Parathyroid adenoma (tissue), 2 donors: ENCODE results near the gene PLD1.

Source experiments
- H2AFZ ChIP-seq: fragments of 300-600 bp; sonication (generic); one replicate; pipeline ENCODE4 v1.7.0; 2017; ENCODE audit warnings: antibody characterized with exemption, mild to moderate bottlenecking
- H3K27ac ChIP-seq: fragments of 300-600 bp; sonication (generic); one replicate; pipeline ENCODE4 v1.7.0; 2017
- H3K27me3 ChIP-seq: fragments of 300-600 bp; sonication (generic); one replicate; pipeline ENCODE4 v1.7.0; 2017; ENCODE audit warnings: low read length; ENCODE audit not compliant: control insufficient read depth, insufficient read depth
- H3K36me3 ChIP-seq: fragments of 300-600 bp; sonication (generic); one replicate; pipeline ENCODE4 v1.7.0; 2017; ENCODE audit warnings: low read length; ENCODE audit not compliant: control insufficient read depth, insufficient read depth
- H3K4me1 ChIP-seq: fragments of 300-600 bp; sonication (generic); one replicate; pipeline ENCODE4 v1.7.0; 2017; ENCODE audit warnings: control low read depth
- H3K4me2 ChIP-seq: fragments of 300-600 bp; sonication (generic); one replicate; pipeline ENCODE4 v1.7.0; 2017; ENCODE audit warnings: low read length
- H3K4me3 ChIP-seq: fragments of 300-600 bp; sonication (generic); one replicate; pipeline ENCODE4 v1.7.0; 2017; ENCODE audit warnings: low read depth, low read length
- H3K79me2 ChIP-seq: fragments of 300-600 bp; sonication (generic); one replicate; pipeline ENCODE4 v1.7.0; 2017; ENCODE audit warnings: control low read depth
- H3K9ac ChIP-seq: fragments of 300-600 bp; sonication (generic); one replicate; pipeline ENCODE4 v1.7.0; 2017; ENCODE audit warnings: mild to moderate bottlenecking
- H3K9me3 ChIP-seq: fragments of 300-600 bp; sonication (generic); one replicate; pipeline ENCODE4 v1.7.0; 2017; ENCODE audit warnings: low read length; ENCODE audit not compliant: control insufficient read depth
- CTCF ChIP-seq: fragments of 300-600 bp; sonication (generic); IDR thresholded peaks from one replicate; pipeline ENCODE4 v1.7.0; 2017; ENCODE audit warnings: antibody characterized with exemption, mild to moderate bottlenecking
- donor health status: primary hyperparathyroidism.

Gene PLD1

DNA sequence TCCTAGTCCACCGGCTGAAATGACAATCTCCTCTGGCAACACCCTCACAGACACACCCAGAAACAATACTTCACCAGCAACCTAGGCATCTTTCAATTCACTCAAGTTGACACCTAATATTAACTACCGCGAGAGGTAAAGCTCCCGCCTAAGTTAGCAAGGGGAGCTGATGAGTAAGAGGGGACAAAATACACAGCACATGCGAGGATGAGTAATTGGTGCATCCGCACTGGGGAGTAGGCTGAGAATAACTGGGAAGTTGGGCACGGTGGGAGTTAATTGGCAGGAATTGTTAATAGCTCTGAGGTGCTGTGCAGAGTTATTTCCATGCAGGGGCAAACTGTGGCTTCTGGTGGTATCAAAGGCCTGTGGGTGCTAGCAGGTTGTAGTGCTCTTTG lies 14.5 kb upstream of the PLD1 start:
- no peaks in the 10 kb centered on the region for H3K36me3 ChIP-seq
- H3K79me2 ChIP-seq, result no peaks in the 10 kb centered on the region
- H3K4me1 ChIP-seq, result peaks cover 9% of the 10 kb centered on the region
- H2AFZ ChIP-seq, result no peak overlapping the region
- no peak for TF ChIP-seq CTCF
- no peak overlapping the region for H3K9ac ChIP-seq
- H3K4me3 ChIP-seq, result no peak overlapping the region
- no peaks in the 10 kb centered on the region for H3K9me3 ChIP-seq
- no peak overlapping the region for H3K4me2 ChIP-seq
- H3K27me3 ChIP-seq, result no peaks in the 10 kb centered on the region
- H3K27ac ChIP-seq, result peak overlapping the region; percentile 29

GRCh38 chr3:171824116-171824515 lies 13.8 kb upstream of the PLD1 start:
- H3K27me3 ChIP-seq, result no peaks in the 10 kb centered on the region
- no peak for TF ChIP-seq CTCF
- no peak overlapping the region for H3K9ac ChIP-seq
- H3K27ac ChIP-seq, result no peak overlapping the region
- no peaks in the 10 kb centered on the region for H3K9me3 ChIP-seq
- H3K4me1 ChIP-seq, result peaks cover 2% of the 10 kb centered on the region
- H2AFZ ChIP-seq, result no peak overlapping the region
- no peak overlapping the region for H3K4me2 ChIP-seq
- H3K79me2 ChIP-seq, result no peaks in the 10 kb centered on the region
- H3K4me3 ChIP-seq, result no peak overlapping the region
- H3K36me3 ChIP-seq, result no peaks in the 10 kb centered on the region

DNA sequence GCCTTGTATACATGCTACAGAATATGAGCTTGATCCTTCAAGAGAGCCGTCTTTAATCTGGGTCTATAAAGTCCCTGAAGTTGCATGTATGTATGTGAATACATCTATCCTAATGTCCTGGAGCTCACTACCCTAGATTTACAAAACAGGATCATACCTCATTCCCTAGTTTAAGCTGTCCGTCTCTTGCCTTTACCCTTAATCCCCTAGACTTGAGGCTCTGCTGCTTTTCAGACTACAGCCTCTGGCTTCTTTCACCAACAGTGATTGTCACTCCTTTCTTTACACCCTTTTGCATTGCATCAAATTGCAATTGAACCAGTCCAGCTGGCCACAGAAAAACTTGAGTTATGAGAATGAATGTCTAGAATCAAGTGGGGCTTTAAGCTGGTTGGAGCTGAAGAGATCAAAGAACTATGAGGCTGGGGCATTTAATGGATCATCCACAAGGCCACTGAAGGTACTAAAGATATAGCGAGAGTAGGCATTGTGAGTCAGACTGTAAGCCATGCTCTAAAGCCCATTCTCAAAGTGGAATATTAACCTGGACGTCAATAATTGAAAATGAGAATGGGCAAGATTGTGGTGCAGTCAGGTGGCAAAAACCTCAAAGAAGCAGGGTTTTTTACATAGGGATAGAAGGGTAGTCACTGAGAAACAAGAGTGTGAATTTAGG lies 12.3 kb upstream of the PLD1 start:
- H3K4me1 ChIP-seq, result no peaks in the 10 kb centered on the region
- H3K36me3 ChIP-seq, result no peaks in the 10 kb centered on the region
- no peak overlapping the region for H3K27ac ChIP-seq
- H3K9me3 ChIP-seq, result no peaks in the 10 kb centered on the region
- H3K4me2 ChIP-seq, result no peak overlapping the region
- no peaks in the 10 kb centered on the region for H3K79me2 ChIP-seq
- H3K27me3 ChIP-seq, result no peaks in the 10 kb centered on the region
- no peak overlapping the region for H2AFZ ChIP-seq
- no peak overlapping the region for H3K4me3 ChIP-seq
- TF ChIP-seq CTCF, result no peak
- no peak overlapping the region for H3K9ac ChIP-seq

- no peak overlapping the region for H3K9ac ChIP-seq
- no peaks in the 10 kb centered on the region for H3K9me3 ChIP-seq
- TF ChIP-seq CTCF, result no peak
- H3K27ac ChIP-seq, result no peak overlapping the region
- no peaks in the 10 kb centered on the region for H3K36me3 ChIP-seq
- no peak overlapping the region for H3K4me3 ChIP-seq
- H3K27me3 ChIP-seq, result no peaks in the 10 kb centered on the region
- no peak overlapping the region for H3K4me2 ChIP-seq
- H3K79me2 ChIP-seq, result no peaks in the 10 kb centered on the region
- no peaks in the 10 kb centered on the region for H3K4me1 ChIP-seq
- H2AFZ ChIP-seq, result no peak overlapping the region
Measured at GRCh38 chr3:171821778-171822358, 11.6 kb upstream of the PLD1 start.

DNA sequence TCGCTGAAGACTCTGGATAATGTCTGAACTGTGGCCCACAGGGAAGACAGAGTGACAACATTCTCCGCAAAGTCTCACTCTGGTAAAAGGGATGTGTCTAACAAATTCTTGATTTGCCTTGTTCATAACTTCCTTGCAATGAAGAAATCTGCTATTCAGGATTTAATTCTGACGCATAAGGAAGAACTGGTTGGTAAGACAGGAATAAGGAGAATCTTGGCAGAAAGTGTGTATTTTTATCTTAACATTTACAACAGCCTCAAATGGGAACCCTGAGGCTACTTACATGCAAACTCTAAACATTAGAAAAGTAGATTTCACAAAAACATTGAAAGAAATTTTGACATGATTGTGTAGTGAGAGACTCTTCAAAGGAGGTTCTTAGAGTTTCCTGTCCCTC lies 10.8 kb upstream of the PLD1 start:
- no peak overlapping the region for H2AFZ ChIP-seq
- H3K4me2 ChIP-seq, result no peak overlapping the region
- TF ChIP-seq CTCF, result no peak

More for the DNA sequence above, 10.8 kb upstream of the PLD1 start:
- Histone ChIP-seq H3K9me3 (no peaks in the 10 kb centered on the region), H3K36me3 (no peaks in the 10 kb centered on the region), H3K27ac (no peak overlapping the region), H3K4me1 (no peaks in the 10 kb centered on the region), H3K4me3 (no peak overlapping the region), H3K9ac (no peak overlapping the region), H3K27me3 (no peaks in the 10 kb centered on the region), H3K79me2 (no peaks in the 10 kb centered on the region)
